T-cell (primary cell): ENCODE results near the gene BDKRB1. TPM values are rescaled to one million over a fixed set of nuclear protein-coding genes. Genes with fewer than 3 reads are reported as not detected.

ENCODE experiments used
- ATAC-seq, 4 experiments: fragments of 200-7000 bp in 3 of 4; fragments of 150-1000 bp in 1 of 4; cut with Tn5 transposase; replicated peaks in 1 of 4; 1 replicate in 3 of 4; 2 replicates in 1 of 4; pipeline ENCODE4 v1.10.0; 2021; ENCODE audit warnings: moderate library complexity in 3 of 4, mild to moderate bottlenecking in 2 of 4, moderate number of reproducible peaks in 1 of 4
- CTCF ChIA-PET, 2 donors: fragments of 300-600 bp; sonication (Branson Sonifier 250); formaldehyde crosslinking; loops; one replicate each; lab custom pipeline; 2022; ENCODE audit warnings: antibody characterized with exemption in 2 of 2; lab: Charles Lee
- POLR2A ChIA-PET, 2 donors: fragments of 300-600 bp; sonication (Branson Sonifier 250); formaldehyde crosslinking; loops; one replicate each; lab custom pipeline; 2022; ENCODE audit warnings: antibody characterized with exemption in 2 of 2; lab: Charles Lee
- DNase-seq, 35 experiments: peaks; one replicate each; pipeline versions ENCODE4 v3.0.0 to v3.0.0-alpha.2; 2013 to 2023
- H3K27ac ChIP-seq: one replicate; pipeline ENCODE4 v1.5.1; 2013; ENCODE audit warnings: low read length
- H3K27me3 ChIP-seq, 2 experiments: replicated peaks in 1 of 2; 1 replicate in 1 of 2; 2 replicates in 1 of 2; pipeline versions ENCODE4 v1.6.1 to v1.7.0; 2013; ENCODE audit warnings: low read length in 1 of 2, mixed read lengths in 1 of 2; ENCODE audit not compliant: control insufficient read depth in 2 of 2, insufficient read depth in 2 of 2; ENCODE audit errors: extremely low read depth in 1 of 2
- H3K36me3 ChIP-seq, 2 donors: 1 replicate in 1 of 2; 2 replicates in 1 of 2; pipeline versions ENCODE4 v1.6.1 to v1.7.0; 2013; ENCODE audit warnings: low read length in 1 of 2; ENCODE audit not compliant: control insufficient read depth in 2 of 2, insufficient read depth in 1 of 2; ENCODE audit errors: extremely low read depth in 1 of 2
- H3K4me1 ChIP-seq, 2 experiments: 1 replicate in 1 of 2; 2 replicates in 1 of 2; pipeline versions ENCODE4 v1.6.1 to v1.7.0; 2013; ENCODE audit warnings: low read length in 2 of 2, mixed read lengths in 1 of 2; ENCODE audit not compliant: insufficient read depth in 2 of 2, control insufficient read depth in 1 of 2; ENCODE audit errors: extremely low read depth in 1 of 2
- H3K4me3 ChIP-seq, 2 donors: 1 replicate in 1 of 2; 2 replicates in 1 of 2; pipeline versions ENCODE4 v1.5.1 to v1.7.0; 2013; ENCODE audit warnings: mild to moderate bottlenecking in 2 of 2, low read length in 1 of 2, moderate library complexity in 1 of 2; ENCODE audit not compliant: control insufficient read depth in 1 of 2; ENCODE audit errors: extremely low read depth in 1 of 2
- H3K9me3 ChIP-seq: 2 replicates; pipeline ENCODE4 v1.7.0; 2013
- H3K27ac Mint-ChIP-seq, 2 donors: one replicate each; pipeline ENCODE4 v1.8.0; 2020 to 2021; ENCODE audit warnings: mild to moderate bottlenecking in 2 of 2, mixed read lengths in 2 of 2
- H3K27me3 Mint-ChIP-seq, 2 donors: one replicate each; pipeline ENCODE4 v1.8.0; 2021 to 2022; ENCODE audit warnings: mixed read lengths in 2 of 2
- H3K36me3 Mint-ChIP-seq: one replicate; pipeline ENCODE4 v1.8.0; 2021; ENCODE audit warnings: mixed read lengths
- H3K4me1 Mint-ChIP-seq, 3 donors: one replicate each; pipeline ENCODE4 v1.8.0; 2020 to 2022; ENCODE audit warnings: mixed read lengths in 3 of 3, mild to moderate bottlenecking in 1 of 3
- H3K4me3 Mint-ChIP-seq, 3 donors: one replicate each; pipeline ENCODE4 v1.8.0; 2020 to 2022; ENCODE audit warnings: mild to moderate bottlenecking in 3 of 3, mixed read lengths in 3 of 3, moderate library complexity in 3 of 3
- H3K9me3 Mint-ChIP-seq, 3 donors: one replicate each; pipeline ENCODE4 v1.8.0; 2020 to 2022; ENCODE audit warnings: mixed read lengths in 3 of 3
- WGBS: methylation state at CpG from one replicate; pipeline ENCODE4 v1.1.5; 2013; ENCODE audit warnings: missing lambda C conversion rate; ENCODE audit not compliant: insufficient coverage; 5-methylcytosine and 5-hydroxymethylcytosine counted together
- total RNA-seq, 35 experiments: library from RNA in 6 of 35; stranded (reverse) in 6 of 35; fragments of 120-200 nt in 1 of 35; gene quantifications; one replicate each; pipeline versions ENCODE4 v1.2.1 to v1.2.4 and lab custom pipeline; 2013 to 2026

Gene BDKRB1
- total RNA-seq, 5 donors from 2014 or later (not counting 1 experiment from before 2014, with no cell fraction given): not detected

DNA sequence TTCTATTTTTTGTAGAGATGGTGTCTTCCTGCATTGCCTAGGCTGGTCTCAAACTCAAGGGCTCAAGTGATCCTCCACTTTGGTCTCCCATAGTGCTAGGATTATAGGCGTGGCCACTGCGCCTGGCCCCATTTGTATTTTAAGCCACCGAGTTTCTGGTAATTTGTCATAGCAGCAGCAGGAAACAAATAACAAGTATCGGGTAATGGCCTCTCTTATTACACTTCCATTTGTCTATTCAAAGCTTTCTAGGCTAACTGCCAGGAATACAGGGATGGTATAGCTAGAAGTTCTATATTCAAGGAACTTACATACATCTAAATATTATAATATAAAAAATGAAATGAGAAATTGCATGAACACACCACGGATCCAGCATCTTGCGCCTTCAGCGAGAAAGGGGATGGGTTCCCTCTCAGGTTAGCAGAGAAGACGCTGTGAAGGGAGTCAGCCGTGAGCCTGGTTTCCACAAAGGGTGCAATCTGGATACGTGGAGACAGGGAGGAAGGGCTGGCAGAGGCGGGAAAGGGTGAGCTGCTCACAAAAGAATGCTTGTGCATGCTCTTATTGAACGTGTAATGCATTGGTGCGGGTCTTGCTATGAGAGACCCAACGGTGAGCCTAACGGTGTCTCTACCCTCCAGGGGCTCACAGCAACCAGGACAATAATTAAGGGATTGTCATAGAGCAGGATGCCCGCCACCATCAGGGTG is 9.5 kb downstream of the BDKRB1 start:
- H3K27me3 ChIP-seq: peaks cover 0 to 32% of the 10 kb centered on the region in 2 experiments
- no peak overlapping the region for H3K27ac Mint-ChIP-seq
- no peak overlapping the region for H3K27ac ChIP-seq
- no peaks in the 10 kb centered on the region for H3K9me3 Mint-ChIP-seq
- no peaks in the 10 kb centered on the region for H3K36me3 Mint-ChIP-seq
- POLR2A ChIA-PET: no interaction called here
- CTCF ChIA-PET: no interaction called here
- H3K4me1 ChIP-seq: no peaks in the 10 kb centered on the region
- no peak overlapping the region for H3K4me3 ChIP-seq
- peaks cover 18 to 19% of the 10 kb centered on the region in 2 donors for H3K27me3 Mint-ChIP-seq
- no peaks in the 10 kb centered on the region for H3K9me3 ChIP-seq
- H3K4me1 Mint-ChIP-seq: no peaks in the 10 kb centered on the region
- no peak for ATAC-seq
- WGBS: 80% methylated on average over 13 of the region's 16 CpGs
- DNase-seq: no peak
- no peak overlapping the region for H3K4me3 Mint-ChIP-seq
- H3K36me3 ChIP-seq: no peaks in the 10 kb centered on the region

DNA sequence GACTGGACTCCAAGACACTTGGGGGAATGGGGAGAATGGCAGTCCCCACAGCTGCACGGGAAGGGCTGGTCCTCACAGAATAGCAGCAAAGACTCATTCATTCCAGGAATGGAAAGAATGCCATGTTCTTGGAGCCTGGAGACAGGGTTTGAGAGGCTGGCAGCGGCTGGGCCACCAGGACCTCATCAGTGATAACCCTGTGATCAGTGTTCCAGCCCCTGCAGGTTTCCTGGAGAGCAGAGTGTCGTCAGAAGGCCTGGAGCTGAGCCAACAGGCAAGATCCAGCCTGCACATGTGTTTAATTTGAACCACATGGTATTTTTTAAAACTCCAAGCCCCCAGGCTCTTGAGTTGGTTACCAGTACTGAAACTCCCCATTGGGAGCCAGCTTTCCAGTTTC is 11.3 kb downstream of the BDKRB1 start:
- ChIA-PET POLR2A (no interaction called here), CTCF (no interaction called here)
- H3K27ac ChIP-seq: no peak overlapping the region
- Mint-ChIP-seq H3K27me3 (peaks cover 12 to 13% of the 10 kb centered on the region in 2 donors), H3K4me1 (no peaks in the 10 kb centered on the region), H3K9me3 (peaks cover 0 to 6% (median under 1%) of the 10 kb centered on the region in 3 donors), H3K4me3 (no peak overlapping the region), H3K36me3 (no peaks in the 10 kb centered on the region), H3K27ac (no peak overlapping the region)
- no peaks in the 10 kb centered on the region for H3K4me1 ChIP-seq
- DNase-seq (no peak), ATAC-seq (no peak)
- H3K27me3 ChIP-seq: peaks cover 0 to 24% of the 10 kb centered on the region in 2 experiments
- H3K9me3 ChIP-seq: no peaks in the 10 kb centered on the region
- 51% methylated on average over 3 of the region's 3 CpGs for WGBS
- no peaks in the 10 kb centered on the region for H3K36me3 ChIP-seq
- no peak overlapping the region for H3K4me3 ChIP-seq

DNA sequence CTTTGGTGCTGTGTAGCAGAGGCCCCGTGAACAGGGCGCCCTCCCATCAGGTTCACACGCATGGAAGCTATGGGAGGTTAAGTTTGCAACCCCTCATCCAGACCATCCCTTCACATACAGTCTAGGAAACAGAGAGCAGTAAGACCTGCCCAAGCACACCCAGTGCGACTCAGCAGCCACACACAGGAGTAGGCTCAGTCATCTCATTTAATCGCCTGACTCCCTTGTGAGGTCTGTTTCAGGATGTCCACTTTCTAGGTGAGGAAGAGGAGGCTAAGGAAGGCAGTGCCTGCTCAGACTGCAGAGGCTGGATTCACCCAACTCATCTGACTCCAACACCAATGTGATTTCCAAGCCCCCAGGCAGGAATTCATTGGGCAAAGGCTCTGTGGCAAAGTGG is 11.9 kb downstream of the BDKRB1 start:
- no peak overlapping the region for H3K4me3 ChIP-seq
- H3K27me3 Mint-ChIP-seq: peaks cover 12 to 13% of the 10 kb centered on the region in 2 donors
- no peaks in the 10 kb centered on the region for H3K36me3 Mint-ChIP-seq
- H3K9me3 Mint-ChIP-seq: peaks cover 0 to 6% (median 2%) of the 10 kb centered on the region in 3 donors
- no CpG with 5 or more reads among the region's 5 CpGs for WGBS
- H3K27ac ChIP-seq: no peak overlapping the region
- H3K4me1 Mint-ChIP-seq: no peaks in the 10 kb centered on the region
- CTCF ChIA-PET: no interaction called here
- POLR2A ChIA-PET: no interaction called here
- no peak overlapping the region for H3K27ac Mint-ChIP-seq
- peaks cover 0 to 24% of the 10 kb centered on the region in 2 experiments for H3K27me3 ChIP-seq
- H3K9me3 ChIP-seq: no peaks in the 10 kb centered on the region
- no peak overlapping the region for H3K4me3 Mint-ChIP-seq
- H3K4me1 ChIP-seq: no peaks in the 10 kb centered on the region
- ATAC-seq (no peak), DNase-seq (no peak)
- no peaks in the 10 kb centered on the region for H3K36me3 ChIP-seq

DNA sequence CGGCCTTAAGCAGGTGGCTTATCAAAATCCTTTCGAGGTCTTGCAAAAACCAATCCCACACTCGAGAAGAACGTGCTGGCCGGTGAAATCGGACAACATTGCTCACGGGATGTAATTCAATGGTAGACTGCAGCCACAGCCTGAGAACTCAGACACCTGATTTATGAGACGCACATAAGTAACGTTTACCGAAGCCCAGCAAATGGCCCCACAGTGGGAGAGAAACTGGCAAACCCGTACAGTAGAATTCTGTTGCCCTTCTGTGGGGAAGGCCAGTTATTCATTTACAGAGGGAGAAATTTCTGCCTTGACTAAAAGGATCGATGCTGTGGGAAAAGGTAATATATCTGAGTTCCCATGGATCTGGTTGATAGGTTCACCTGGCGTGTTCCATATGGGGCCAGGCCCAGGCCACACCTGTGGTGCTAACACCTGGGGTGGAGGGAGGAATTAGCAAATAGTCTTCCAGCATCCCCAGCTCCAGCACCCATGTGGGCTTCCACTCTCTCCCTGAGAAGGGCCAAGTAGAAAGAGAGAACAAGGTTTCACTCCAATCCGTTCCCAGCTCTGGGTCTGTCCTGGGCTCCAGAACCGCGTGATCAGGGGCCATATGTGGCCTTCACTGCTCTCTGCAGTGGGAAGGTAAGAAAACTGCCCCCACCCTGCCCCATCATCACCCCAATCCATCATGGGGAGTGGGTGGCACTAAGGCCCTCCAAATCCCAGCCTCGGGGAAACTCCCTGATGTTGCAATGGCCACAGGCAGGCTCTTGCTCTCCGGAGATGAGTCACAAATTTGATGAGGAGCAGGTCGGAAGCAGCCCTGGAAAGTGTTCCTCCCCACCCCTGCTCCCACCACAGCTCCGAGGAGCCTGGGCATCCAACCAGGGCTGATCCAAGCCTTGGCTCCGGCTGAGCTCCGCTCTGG is 12.7 kb downstream of the BDKRB1 start:
- DNase-seq (no peak), ATAC-seq (no peak)
- H3K4me1 Mint-ChIP-seq: no peaks in the 10 kb centered on the region
- CTCF ChIA-PET: no interaction called here
- H3K27me3 ChIP-seq: peaks cover 0 to 24% of the 10 kb centered on the region in 2 experiments
- no peak overlapping the region for H3K27ac ChIP-seq
- WGBS: 82% methylated on average over 19 of the region's 22 CpGs
- no peak overlapping the region for H3K27ac Mint-ChIP-seq
- no peaks in the 10 kb centered on the region for H3K4me1 ChIP-seq
- H3K36me3 ChIP-seq: no peaks in the 10 kb centered on the region
- no peak overlapping the region for H3K4me3 ChIP-seq
- POLR2A ChIA-PET: no interaction called here
- no peak overlapping the region for H3K4me3 Mint-ChIP-seq
- no peaks in the 10 kb centered on the region for H3K9me3 ChIP-seq
- peaks cover 0 to 6% (median 2%) of the 10 kb centered on the region in 3 donors for H3K9me3 Mint-ChIP-seq
- H3K36me3 Mint-ChIP-seq: no peaks in the 10 kb centered on the region
- H3K27me3 Mint-ChIP-seq: peaks cover 12 to 13% of the 10 kb centered on the region in 2 donors

DNA sequence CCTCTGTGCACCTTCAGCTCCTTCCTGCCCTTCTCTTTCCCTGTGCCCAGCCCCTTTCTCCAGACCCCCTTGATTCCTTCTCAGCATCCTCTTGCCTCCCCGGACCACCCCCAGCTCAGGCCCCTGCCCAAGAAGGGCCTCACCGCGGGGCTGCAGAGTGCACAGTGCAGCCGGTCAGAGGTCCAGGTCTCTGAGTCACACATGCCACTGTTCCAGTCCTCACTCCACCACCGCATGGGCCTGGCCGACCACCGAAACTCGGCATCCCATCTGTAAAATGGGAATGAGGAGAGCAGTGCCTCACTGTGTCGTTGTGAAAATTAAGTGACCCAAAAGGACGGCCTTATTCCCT is 13.3 kb downstream of the BDKRB1 start:
- no peak for ATAC-seq
- WGBS: 87% methylated on average over 3 of the region's 10 CpGs
- H3K36me3 Mint-ChIP-seq: no peaks in the 10 kb centered on the region
- Histone ChIP-seq H3K4me1 (no peaks in the 10 kb centered on the region), H3K27ac (no peak overlapping the region), H3K4me3 (no peak overlapping the region), H3K27me3 (peaks cover 0 to 24% of the 10 kb centered on the region in 2 experiments), H3K36me3 (no peaks in the 10 kb centered on the region), H3K9me3 (no peaks in the 10 kb centered on the region)
- ChIA-PET CTCF (no interaction called here), POLR2A (no interaction called here)
- no peak overlapping the region for H3K4me3 Mint-ChIP-seq
- no peak overlapping the region for H3K27ac Mint-ChIP-seq
- H3K4me1 Mint-ChIP-seq: no peaks in the 10 kb centered on the region
- peaks cover 0 to 6% (median 2%) of the 10 kb centered on the region in 3 donors for H3K9me3 Mint-ChIP-seq
- no peak for DNase-seq
- H3K27me3 Mint-ChIP-seq: peaks cover 12% of the 10 kb centered on the region in 2 donors

DNA sequence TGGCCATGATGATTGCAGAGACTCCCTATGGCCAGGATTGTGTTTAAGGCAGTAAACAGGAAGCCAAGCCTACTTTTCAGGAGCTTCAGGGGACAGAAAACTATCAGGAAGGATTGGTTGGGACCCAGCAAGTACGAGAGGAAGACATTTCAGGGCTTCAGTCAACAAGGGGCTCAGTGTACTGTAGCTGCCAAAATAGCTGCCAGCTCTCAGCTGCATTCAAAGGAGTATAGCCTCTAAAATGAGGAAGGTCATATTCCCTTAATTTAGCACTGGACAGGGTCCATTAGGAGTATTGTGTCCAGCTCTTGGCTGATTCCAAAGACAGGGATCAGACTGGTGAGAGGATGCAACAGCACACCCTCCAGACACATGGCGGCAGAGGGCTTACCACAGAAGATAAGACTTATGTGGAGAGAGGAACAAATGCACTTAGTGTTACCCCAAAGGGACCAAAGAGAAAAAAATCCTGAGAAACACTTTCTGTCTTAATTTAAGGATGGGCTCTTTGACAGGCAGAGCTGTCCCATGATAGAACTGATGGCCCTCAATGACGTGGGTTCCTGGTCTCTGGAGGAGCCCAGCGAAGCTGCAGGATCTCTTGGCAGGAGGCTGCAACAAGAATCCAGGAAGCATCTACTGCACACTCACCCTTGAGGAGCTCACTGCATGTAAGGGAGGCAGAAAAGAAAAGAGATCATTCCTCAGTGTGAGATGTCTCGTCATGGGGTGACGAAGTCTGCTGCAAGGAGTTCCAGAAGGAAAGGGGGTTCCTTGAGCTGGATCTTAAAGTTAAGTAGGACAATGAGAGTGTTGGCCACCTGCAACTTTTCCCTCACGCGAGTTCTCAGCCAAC is 14.8 kb downstream of the BDKRB1 start:
- no peak overlapping the region for H3K4me3 Mint-ChIP-seq

More for the DNA sequence above, 14.8 kb downstream of the BDKRB1 start:
- H3K9me3 Mint-ChIP-seq: peaks cover 0 to 6% (median 2%) of the 10 kb centered on the region in 3 donors
- H3K36me3 Mint-ChIP-seq: no peaks in the 10 kb centered on the region
- Histone ChIP-seq H3K36me3 (no peaks in the 10 kb centered on the region), H3K9me3 (no peaks in the 10 kb centered on the region), H3K4me1 (peaks cover 0 to 3% of the 10 kb centered on the region in 2 experiments), H3K27ac (no peak overlapping the region), H3K27me3 (peaks cover 0 to 22% of the 10 kb centered on the region in 2 experiments), H3K4me3 (no peak overlapping the region)
- ChIA-PET POLR2A (no interaction called here), CTCF (interaction anchor here (0.6 to 0.7 kb wide), 2 partner anchors 11 to 646 kb away, joined by 3 to 5 read pairs; no protein-coding TSS in a partner anchor)
- peaks cover 3 to 6% (median 4%) of the 10 kb centered on the region in 3 donors for H3K4me1 Mint-ChIP-seq
- H3K27me3 Mint-ChIP-seq: peaks cover 12% of the 10 kb centered on the region in 2 donors
- 86% methylated on average over 5 of the region's 8 CpGs for WGBS
- ATAC-seq (no peak), DNase-seq (no peak)
- H3K27ac Mint-ChIP-seq: no peak overlapping the region
